GM20000 (cell line): Measurements from ENCODE around the gene EID3.

Experiments
- DNase-seq: peaks from one replicate; pipeline ENCODE4 v3.0.0; 2012; ENCODE audit warnings: low spot score
- CTCF ChIP-seq: IDR thresholded peaks from 2 replicates; pipeline ENCODE4 v1.5.1; 2012; ENCODE audit warnings: mild to moderate bottlenecking, control low read depth; ENCODE audit errors: extremely low read depth, missing control alignments

Gene EID3

GRCh38 chr12:104297477-104298113 is 5.9 kb upstream of the EID3 start:
- TF ChIP-seq CTCF, result no peak
- no peak for DNase-seq

GRCh38 chr12:104299842-104300481 is 3.6 kb upstream of the EID3 start:
- no peak for DNase-seq
- TF ChIP-seq CTCF, result no peak

GRCh38 chr12:104304261-104305009 is 896 bp downstream of the EID3 start:
- no peak for DNase-seq
- TF ChIP-seq CTCF, result no peak

- no peak for TF ChIP-seq CTCF
- no peak for DNase-seq
These were observed 1.8 kb downstream of the EID3 start for GRCh38 chr12:104305349-104305748.

GRCh38 chr12:104306376-104306775 is 2.8 kb downstream of the EID3 start:
- no peak for DNase-seq
- TF ChIP-seq CTCF, result no peak

GRCh38 chr12:104306943-104307654 is 3.6 kb downstream of the EID3 start:
- no peak for DNase-seq
- TF ChIP-seq CTCF, result no peak

- TF ChIP-seq CTCF, result no peak
- no peak for DNase-seq
These were observed 4.1 kb downstream of the EID3 start for GRCh38 chr12:104307655-104308000.
